COLO829 (cell line): ENCODE measurements around the gene CSTB.

Experiments
- DNase-seq: peaks from one replicate; pipeline ENCODE4 v3.0.0; 2012; ENCODE audit warnings: low spot score

Gene CSTB

GRCh38 chr21:43810505-43811261 is 34.6 kb upstream of the CSTB start:
- peak; percentile 86 for DNase-seq

- DNase-seq = no peak
These were observed 33.9 kb upstream of the CSTB start for GRCh38 chr21:43809853-43810504.

GRCh38 chr21:43809346-43809799 is 33.3 kb upstream of the CSTB start:
- no peak for DNase-seq

- no peak for DNase-seq
These were observed 32.7 kb upstream of the CSTB start for GRCh38 chr21:43808832-43809251.

GRCh38 chr21:43808367-43808766 is 32.3 kb upstream of the CSTB start:
- DNase-seq = no peak

GRCh38 chr21:43806017-43806710 is 30.1 kb upstream of the CSTB start:
- no peak for DNase-seq

- DNase-seq = no peak
These were observed 29.2 kb upstream of the CSTB start for GRCh38 chr21:43805275-43805800.

- no peak for DNase-seq
These were observed 27.6 kb upstream of the CSTB start for GRCh38 chr21:43803558-43804300.

GRCh38 chr21:43802713-43803313 is 26.7 kb upstream of the CSTB start:
- no peak for DNase-seq

- DNase-seq = no peak
These were observed 25.1 kb upstream of the CSTB start for GRCh38 chr21:43801006-43801783.

- DNase-seq = no peak
These were observed 24.5 kb upstream of the CSTB start for GRCh38 chr21:43800566-43800965.

- no peak for DNase-seq
These were observed 24.0 kb upstream of the CSTB start for GRCh38 chr21:43800124-43800523.

- no peak for DNase-seq
These were observed 23.3 kb upstream of the CSTB start for GRCh38 chr21:43799301-43799840.

GRCh38 chr21:43797925-43798715 is 22.0 kb upstream of the CSTB start:
- DNase-seq = no peak

- no peak for DNase-seq
These were observed 21.3 kb upstream of the CSTB start for GRCh38 chr21:43797415-43797814.

GRCh38 chr21:43794857-43795256 is 18.7 kb upstream of the CSTB start:
- no peak for DNase-seq

GRCh38 chr21:43794311-43794710 is 18.2 kb upstream of the CSTB start:
- no peak for DNase-seq

- no peak for DNase-seq
These were observed 17.1 kb upstream of the CSTB start for GRCh38 chr21:43793243-43793642.

- DNase-seq = no peak
These were observed 16.3 kb upstream of the CSTB start for GRCh38 chr21:43792406-43792805.
